Hepatocyte (in vitro differentiated cells): ENCODE results near the gene MIGA1. TPM values are rescaled to one million over a fixed set of nuclear protein-coding genes. Genes with fewer than 3 reads are reported as not detected.
"Not testable (repeated sequence)": the region's sequence is repeated elsewhere in the genome, so short reads cannot be mapped to it uniquely, and the experiment has no call there.

ENCODE experiments used
- DNase-seq: peaks from one replicate; pipeline ENCODE4 v3.0.0-alpha.2; 2016; ENCODE audit warnings: low spot score
- H2AFZ ChIP-seq: fragments of 200-600 bp; sonication (generic); 2 replicates; pipeline ENCODE4 v1.6.0; 2016; ENCODE audit warnings: antibody characterized with exemption, mild to moderate bottlenecking
- H3K27ac ChIP-seq: fragments of 200-600 bp; sonication (generic); 2 replicates; pipeline ENCODE4 v1.5.1; 2016; ENCODE audit warnings: mild to moderate bottlenecking
- H3K27me3 ChIP-seq: fragments of 200-600 bp; sonication (generic); 2 replicates; pipeline ENCODE4 v1.6.1; 2016
- H3K36me3 ChIP-seq: fragments of 200-600 bp; sonication (generic); replicated peaks from 2 replicates; pipeline ENCODE4 v1.5.1; 2016; ENCODE audit warnings: low read depth; ENCODE audit not compliant: insufficient read depth
- H3K4me1 ChIP-seq: fragments of 200-600 bp; sonication (generic); 2 replicates; pipeline ENCODE4 v1.5.1; 2016; ENCODE audit warnings: mild to moderate bottlenecking, moderate library complexity; ENCODE audit not compliant: insufficient read depth
- H3K4me2 ChIP-seq: fragments of 200-600 bp; sonication (generic); 2 replicates; pipeline ENCODE4 v1.6.0; 2016
- H3K4me3 ChIP-seq: fragments of 200-600 bp; sonication (generic); 2 replicates; pipeline ENCODE4 v1.5.1; 2016; ENCODE audit warnings: mild to moderate bottlenecking
- H3K79me2 ChIP-seq: fragments of 200-600 bp; sonication (generic); 2 replicates; pipeline ENCODE4 v1.6.0; 2017; ENCODE audit warnings: mild to moderate bottlenecking
- H3K9me2 ChIP-seq: fragments of 200-600 bp; sonication (generic); replicated peaks from 2 replicates; pipeline ENCODE4 v1.6.0; 2017; ENCODE audit warnings: mild to moderate bottlenecking; ENCODE audit not compliant: insufficient read depth
- H3K9me3 ChIP-seq: fragments of 200-600 bp; sonication (generic); 2 replicates; pipeline ENCODE4 v1.5.1; 2016; ENCODE audit warnings: low read depth, mild to moderate bottlenecking
- H4K20me1 ChIP-seq: fragments of 200-600 bp; sonication (generic); 2 replicates; pipeline ENCODE4 v1.6.0; 2016; ENCODE audit warnings: mild to moderate bottlenecking; ENCODE audit not compliant: insufficient read depth, poor library complexity, severe bottlenecking
- EZH2 ChIP-seq: fragments of 200-600 bp; sonication (generic); IDR thresholded peaks from 2 replicates; pipeline ENCODE4 v1.6.1; 2016; ENCODE audit warnings: antibody characterized with exemption, mild to moderate bottlenecking, borderline replicate concordance
- EZH2phosphoT487 ChIP-seq: fragments of 200-600 bp; sonication (generic); IDR thresholded peaks from one replicate; pipeline ENCODE4 v1.6.1; 2018; ENCODE audit warnings: antibody characterized with exemption, mild to moderate bottlenecking, low read depth, moderate library complexity; ENCODE audit not compliant: unreplicated experiment, severe bottlenecking
- WGBS: methylation state at CpG from one replicate; pipeline ENCODE4 v1.1.6; 2016; ENCODE audit warnings: low lambda C conversion rate; ENCODE audit errors: missing lambda C conversion rate; 5-methylcytosine and 5-hydroxymethylcytosine counted together
- polyA plus RNA-seq: library from polyadenylated mRNA; unstranded; fragments of >200 nt; fragmentation: Nextera tagmentation; extraction: Ambion mirVana; gene quantifications from 2 replicates; pipeline ENCODE4 v1.2.1, GENCODE V29; 2016
- total RNA-seq: library from RNA; depleted of rRNA; stranded (reverse); fragments of >200 nt; gene quantifications from 2 replicates; pipeline ENCODE4 v1.2.3, GENCODE V29; 2014
- TF ChIP-seq, protein P1 (sequence below): fragments of 200-600 bp; sonication (generic); IDR thresholded peaks from 2 replicates; pipeline ENCODE4 v1.5.1; 2016; ENCODE audit warnings: antibody characterized with exemption, mild to moderate bottlenecking; ENCODE audit not compliant: poor library complexity

Gene MIGA1
- total and polyA plus RNA-seq, 2 experiments from 2014 or later = 8.8 to 18.1 TPM

GRCh38 chr1:77906019-77906545 is 126.6 kb downstream of the MIGA1 start:
- H4K20me1 ChIP-seq = no peaks in the 10 kb centered on the region
- H3K27me3 ChIP-seq = no peaks in the 10 kb centered on the region

GRCh38 chr1:77906624-77907023 is 127.2 kb downstream of the MIGA1 start:
- Histone ChIP-seq H3K4me1 (no peaks in the 10 kb centered on the region), H3K4me2 (no peak overlapping the region), H4K20me1 (no peaks in the 10 kb centered on the region), H3K36me3 (no peaks in the 10 kb centered on the region), H2AFZ (no peak overlapping the region), H3K27ac (no peak overlapping the region), H3K27me3 (no peaks in the 10 kb centered on the region), H3K4me3 (no peak overlapping the region), H3K9me2 (no peaks in the 10 kb centered on the region), H3K9me3 (no peaks in the 10 kb centered on the region), H3K79me2 (peaks cover 5% of the 10 kb centered on the region)
- 87% methylated on average over 1 of the region's 1 CpG for WGBS
- no peak for TF ChIP-seq EZH2
- TF ChIP-seq EZH2phosphoT487 = no peak
- TF ChIP-seq, protein P1, sequence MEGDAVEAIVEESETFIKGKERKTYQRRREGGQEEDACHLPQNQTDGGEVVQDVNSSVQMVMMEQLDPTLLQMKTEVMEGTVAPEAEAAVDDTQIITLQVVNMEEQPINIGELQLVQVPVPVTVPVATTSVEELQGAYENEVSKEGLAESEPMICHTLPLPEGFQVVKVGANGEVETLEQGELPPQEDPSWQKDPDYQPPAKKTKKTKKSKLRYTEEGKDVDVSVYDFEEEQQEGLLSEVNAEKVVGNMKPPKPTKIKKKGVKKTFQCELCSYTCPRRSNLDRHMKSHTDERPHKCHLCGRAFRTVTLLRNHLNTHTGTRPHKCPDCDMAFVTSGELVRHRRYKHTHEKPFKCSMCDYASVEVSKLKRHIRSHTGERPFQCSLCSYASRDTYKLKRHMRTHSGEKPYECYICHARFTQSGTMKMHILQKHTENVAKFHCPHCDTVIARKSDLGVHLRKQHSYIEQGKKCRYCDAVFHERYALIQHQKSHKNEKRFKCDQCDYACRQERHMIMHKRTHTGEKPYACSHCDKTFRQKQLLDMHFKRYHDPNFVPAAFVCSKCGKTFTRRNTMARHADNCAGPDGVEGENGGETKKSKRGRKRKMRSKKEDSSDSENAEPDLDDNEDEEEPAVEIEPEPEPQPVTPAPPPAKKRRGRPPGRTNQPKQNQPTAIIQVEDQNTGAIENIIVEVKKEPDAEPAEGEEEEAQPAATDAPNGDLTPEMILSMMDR = no peak
- no peak for DNase-seq

More at GRCh38 chr1:77906019-77906545, 126.6 kb downstream of the MIGA1 start:
- Histone ChIP-seq H2AFZ (no peak overlapping the region), H3K9me3 (no peaks in the 10 kb centered on the region), H3K4me2 (no peak overlapping the region), H3K4me1 (no peaks in the 10 kb centered on the region), H3K36me3 (no peaks in the 10 kb centered on the region), H3K27ac (no peak overlapping the region), H3K79me2 (peaks cover 5% of the 10 kb centered on the region), H3K4me3 (no peak overlapping the region), H3K9me2 (no peaks in the 10 kb centered on the region)
- WGBS = 96% methylated on average over 2 of the region's 2 CpGs
- no peak for DNase-seq
- no peak for TF ChIP-seq EZH2phosphoT487
- TF ChIP-seq, protein P1 = no peak
- no peak for TF ChIP-seq EZH2

DNA sequence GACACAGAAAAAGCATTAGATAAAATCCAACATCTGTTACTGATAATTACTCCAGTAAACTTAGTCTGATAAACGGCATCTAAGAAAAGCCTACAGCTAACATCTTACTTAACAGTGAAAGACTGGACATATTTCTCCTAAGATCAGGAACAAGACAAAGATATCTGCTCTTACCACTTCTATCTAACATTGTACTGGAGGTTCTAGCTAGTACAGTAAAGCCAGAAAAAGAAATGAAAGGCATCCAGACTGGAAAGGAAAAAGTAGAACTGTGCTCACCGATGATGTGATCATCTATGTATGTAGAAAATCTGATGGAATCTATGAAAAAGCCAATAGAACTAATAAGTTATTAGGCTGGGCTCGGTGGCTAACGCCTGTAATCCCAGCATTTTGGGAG is 130.7 kb downstream of the MIGA1 start:
- Histone ChIP-seq H2AFZ (no peak overlapping the region), H3K27ac (no peak overlapping the region), H3K4me3 (no peak overlapping the region), H3K79me2 (peaks cover 2% of the 10 kb centered on the region), H4K20me1 (no peaks in the 10 kb centered on the region), H3K4me2 (no peak overlapping the region), H3K9me3 (no peaks in the 10 kb centered on the region), H3K4me1 (no peaks in the 10 kb centered on the region), H3K27me3 (no peaks in the 10 kb centered on the region), H3K36me3 (no peaks in the 10 kb centered on the region), H3K9me2 (no peaks in the 10 kb centered on the region)
- WGBS = 73% methylated on average over 4 of the region's 4 CpGs
- DNase-seq = no peak
- TF ChIP-seq, protein P1 = no peak
- no peak for TF ChIP-seq EZH2
- no peak for TF ChIP-seq EZH2phosphoT487

DNA sequence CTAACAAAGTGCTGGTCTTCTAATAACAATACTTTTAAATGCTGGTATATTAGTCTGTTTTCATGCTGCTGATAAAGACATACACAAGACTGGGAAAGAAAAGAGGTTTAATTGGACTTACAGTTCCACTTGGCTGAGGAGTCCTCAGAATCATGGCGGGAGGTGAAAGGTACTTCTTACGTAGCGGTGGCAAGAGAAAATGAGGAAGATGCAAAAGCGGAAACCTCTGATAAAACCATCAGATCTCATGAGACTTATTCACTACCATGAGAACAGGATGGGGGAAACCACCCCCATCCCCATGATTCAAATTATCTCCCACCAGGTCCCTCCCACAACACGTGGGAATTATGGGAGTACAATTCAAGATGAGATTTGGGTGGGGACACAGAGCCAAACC is 139.5 kb downstream of the MIGA1 start:
- H2AFZ ChIP-seq, H3K79me2 ChIP-seq, H3K9me2 ChIP-seq, H4K20me1 ChIP-seq, H3K27me3 ChIP-seq, H3K4me2 ChIP-seq, H3K9me3 ChIP-seq, H3K27ac ChIP-seq, H3K36me3 ChIP-seq, DNase-seq, H3K4me1 ChIP-seq, H3K4me3 ChIP-seq: not testable (repeated sequence)
- 96% methylated on average over 5 of the region's 5 CpGs for WGBS
